ENCODE measurements around the gene RC3H2.

The RC3H2 gene

DNA sequence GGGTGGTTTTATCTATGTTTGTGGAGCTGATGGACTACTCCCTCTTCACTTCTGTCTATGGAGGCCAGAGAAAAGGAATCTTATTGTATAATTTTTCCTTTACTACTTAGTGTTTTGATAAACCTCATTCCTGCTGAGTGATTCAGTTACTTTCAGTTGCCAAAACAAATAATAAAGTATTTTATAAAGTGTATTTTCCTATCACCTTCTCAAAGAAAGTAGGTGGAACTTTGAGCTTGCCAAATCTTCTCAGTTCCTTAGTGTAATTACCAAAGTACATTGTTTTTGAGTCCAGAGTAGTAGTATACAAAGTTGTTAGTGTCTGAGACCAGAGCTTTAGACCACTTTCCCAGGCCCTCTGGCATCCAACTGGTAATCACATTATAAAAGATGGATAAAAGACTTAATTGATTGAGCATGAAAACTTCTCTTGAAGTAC lies 49.1 kb upstream of the RC3H2 start:
- 0 out of 2 replicates have a peak, but pooled peaks cover 2% of the 10 kb centered on the region for H3K4me1 ChIP-seq (ENCODE audit: control insufficient read depth, insufficient read depth, low read length)
- H3K4me3 ChIP-seq (ENCODE audit: low read depth, low read length): no peak overlapping the region
- ChIA-PET POLR2A (interaction anchor here (5.2 kb wide), 1 partner anchor 14 kb away, joined by 24 read pairs; the partner anchor contains the start of gene RABGAP1), CTCF (interaction anchor here (0.6 kb wide), 1 partner anchor 9 kb away, joined by 3 read pairs; no protein-coding TSS in a partner anchor)
- peaks cover 3 to 5% of the 10 kb centered on the region in 2 experiments; a peak in 2 of 3 replicates for H3K36me3 ChIP-seq (ENCODE audit: control insufficient read depth in 2 of 2, insufficient read depth in 1 of 2, low read length in 2 of 2)
- TF ChIP-seq, protein P1, sequence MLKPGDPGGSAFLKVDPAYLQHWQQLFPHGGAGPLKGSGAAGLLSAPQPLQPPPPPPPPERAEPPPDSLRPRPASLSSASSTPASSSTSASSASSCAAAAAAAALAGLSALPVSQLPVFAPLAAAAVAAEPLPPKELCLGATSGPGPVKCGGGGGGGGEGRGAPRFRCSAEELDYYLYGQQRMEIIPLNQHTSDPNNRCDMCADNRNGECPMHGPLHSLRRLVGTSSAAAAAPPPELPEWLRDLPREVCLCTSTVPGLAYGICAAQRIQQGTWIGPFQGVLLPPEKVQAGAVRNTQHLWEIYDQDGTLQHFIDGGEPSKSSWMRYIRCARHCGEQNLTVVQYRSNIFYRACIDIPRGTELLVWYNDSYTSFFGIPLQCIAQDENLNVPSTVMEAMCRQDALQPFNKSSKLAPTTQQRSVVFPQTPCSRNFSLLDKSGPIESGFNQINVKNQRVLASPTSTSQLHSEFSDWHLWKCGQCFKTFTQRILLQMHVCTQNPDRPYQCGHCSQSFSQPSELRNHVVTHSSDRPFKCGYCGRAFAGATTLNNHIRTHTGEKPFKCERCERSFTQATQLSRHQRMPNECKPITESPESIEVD (tag by site-specific recombination; IDR thresholded peaks at IDR 0.05): peak; percentile 10; the same call in 1 of the 2 replicates
- no peak for TF ChIP-seq TCF7L2 (IDR thresholded peaks at IDR 0.05; ENCODE audit: borderline replicate concordance, low read depth, low read length)
- no peaks in the 10 kb centered on the region for H3K9me3 ChIP-seq (ENCODE audit: control insufficient read depth, insufficient read depth, low read depth, low read length)
- H3K27ac ChIP-seq (ENCODE audit: extremely low read depth, low read depth, low read length): no peak overlapping the region

DNA sequence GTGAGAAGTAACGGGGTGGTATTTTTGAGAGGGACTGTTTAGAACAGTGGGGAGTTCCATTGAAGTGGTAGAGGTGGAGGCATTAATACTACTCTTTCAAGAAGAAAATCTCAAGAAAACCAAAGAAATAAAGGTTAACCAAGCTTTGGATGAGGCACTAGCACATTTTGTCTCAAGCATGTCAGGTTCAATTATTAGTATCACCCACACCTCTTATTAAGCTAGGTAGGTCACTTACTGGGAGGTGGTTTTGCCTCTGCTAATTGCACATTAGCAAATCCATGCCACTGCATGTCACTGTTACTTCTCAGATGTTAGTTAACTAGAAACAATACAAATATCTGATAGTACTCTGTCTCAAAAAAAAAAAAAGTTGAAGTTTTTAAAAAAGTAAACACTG lies 45.9 kb upstream of the RC3H2 start:
- Histone ChIP-seq H3K36me3 (ENCODE audit: control insufficient read depth in 2 of 2, insufficient read depth in 1 of 2, low read length in 2 of 2) (no peaks in the 10 kb centered on the region), H3K4me1 (ENCODE audit: control insufficient read depth, insufficient read depth, low read length) (0 out of 2 replicates have a peak, but pooled peaks cover 2% of the 10 kb centered on the region), H3K9me3 (ENCODE audit: control insufficient read depth, insufficient read depth, low read depth, low read length) (no peaks in the 10 kb centered on the region), H3K27ac (ENCODE audit: extremely low read depth, low read depth, low read length) (no peak overlapping the region), H3K4me3 (ENCODE audit: low read depth, low read length) (no peak overlapping the region)
- ChIA-PET POLR2A (interaction anchor here (0.7 to 1.2 kb wide), 2 partner anchors 10 to 57 kb away, joined by 3 to 4 read pairs; partner anchors contain the start of gene RABGAP1), CTCF (no interaction called here)
- TF ChIP-seq ZSCAN23 (tag by site-specific recombination; IDR thresholded peaks at IDR 0.05): no peak
- no peak for TF ChIP-seq WT1 (tag by site-specific recombination; IDR thresholded peaks at IDR 0.05)
- no peak for TF ChIP-seq SCRT2 (tag by site-specific recombination; IDR thresholded peaks at IDR 0.05)
- no peak for TF ChIP-seq SP7 (tag by site-specific recombination; IDR thresholded peaks at IDR 0.05)
- TF ChIP-seq ZNF24 (tag by site-specific recombination; IDR thresholded peaks at IDR 0.05): no peak
- TF ChIP-seq, protein P1 (tag by site-specific recombination; IDR thresholded peaks at IDR 0.05): no peak
- no peak for TF ChIP-seq ZBTB21 (tag by site-specific recombination; IDR thresholded peaks at IDR 0.05)
- no peak for TF ChIP-seq ZBTB8A (tag by site-specific recombination; IDR thresholded peaks at IDR 0.05)
- no peak for TF ChIP-seq RBAK (tag by site-specific recombination; IDR thresholded peaks at IDR 0.05)
- TF ChIP-seq ZNF266 (tag by site-specific recombination; IDR thresholded peaks at IDR 0.05; ENCODE audit: low read depth): no peak
- TF ChIP-seq ZBTB17 (tag by site-specific recombination; IDR thresholded peaks at IDR 0.05): no peak
- no peak for TF ChIP-seq ZNF621 (tag by site-specific recombination; IDR thresholded peaks at IDR 0.05)
- TF ChIP-seq HOXD13 (CRISPR knock-in tag; IDR thresholded peaks at IDR 0.05; ENCODE audit: borderline replicate concordance): no peak
- TF ChIP-seq, protein P2, sequence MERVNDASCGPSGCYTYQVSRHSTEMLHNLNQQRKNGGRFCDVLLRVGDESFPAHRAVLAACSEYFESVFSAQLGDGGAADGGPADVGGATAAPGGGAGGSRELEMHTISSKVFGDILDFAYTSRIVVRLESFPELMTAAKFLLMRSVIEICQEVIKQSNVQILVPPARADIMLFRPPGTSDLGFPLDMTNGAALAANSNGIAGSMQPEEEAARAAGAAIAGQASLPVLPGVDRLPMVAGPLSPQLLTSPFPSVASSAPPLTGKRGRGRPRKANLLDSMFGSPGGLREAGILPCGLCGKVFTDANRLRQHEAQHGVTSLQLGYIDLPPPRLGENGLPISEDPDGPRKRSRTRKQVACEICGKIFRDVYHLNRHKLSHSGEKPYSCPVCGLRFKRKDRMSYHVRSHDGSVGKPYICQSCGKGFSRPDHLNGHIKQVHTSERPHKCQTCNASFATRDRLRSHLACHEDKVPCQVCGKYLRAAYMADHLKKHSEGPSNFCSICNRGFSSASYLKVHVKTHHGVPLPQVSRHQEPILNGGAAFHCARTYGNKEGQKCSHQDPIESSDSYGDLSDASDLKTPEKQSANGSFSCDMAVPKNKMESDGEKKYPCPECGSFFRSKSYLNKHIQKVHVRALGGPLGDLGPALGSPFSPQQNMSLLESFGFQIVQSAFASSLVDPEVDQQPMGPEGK (tag by site-specific recombination; IDR thresholded peaks at IDR 0.05): no peak

DNA sequence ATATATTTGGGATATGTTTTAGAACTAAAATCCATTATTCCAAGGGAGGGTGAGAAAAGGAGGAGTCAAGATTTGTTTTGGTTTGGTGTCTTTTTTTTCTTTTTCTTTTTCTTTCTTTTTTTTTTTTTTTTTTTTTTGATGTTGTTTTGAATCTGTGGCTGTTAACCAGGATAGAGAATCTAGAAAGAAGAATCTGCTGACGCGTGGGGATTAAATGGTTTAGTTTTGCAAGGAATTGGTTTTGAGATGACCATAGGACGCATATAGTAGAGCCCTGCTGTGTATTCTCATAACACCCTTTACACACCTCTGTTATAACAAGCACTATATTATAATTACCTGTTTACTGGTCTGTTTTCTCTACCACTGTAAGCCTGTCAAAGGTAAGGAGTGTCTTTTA lies 45.1 kb upstream of the RC3H2 start:
- 0 out of 2 replicates have a peak, but pooled peaks cover 2% of the 10 kb centered on the region for H3K4me1 ChIP-seq (ENCODE audit: control insufficient read depth, insufficient read depth, low read length)
- POLR2A ChIA-PET: interaction anchor here (1.2 kb wide), 1 partner anchor 10 kb away, joined by 4 read pairs; the partner anchor contains the start of gene RABGAP1
- no peak overlapping the region for H3K4me3 ChIP-seq (ENCODE audit: low read depth, low read length)
- no peaks in the 10 kb centered on the region for H3K36me3 ChIP-seq (ENCODE audit: control insufficient read depth in 2 of 2, insufficient read depth in 1 of 2, low read length in 2 of 2)
- H3K9me3 ChIP-seq (ENCODE audit: control insufficient read depth, insufficient read depth, low read depth, low read length): no peaks in the 10 kb centered on the region
- CTCF ChIA-PET: no interaction called here
- no peak overlapping the region for H3K27ac ChIP-seq (ENCODE audit: extremely low read depth, low read depth, low read length)
- TF ChIP-seq SALL2 (tag by site-specific recombination; IDR thresholded peaks at IDR 0.05; ENCODE audit: borderline replicate concordance) (no peak), TCF7L2 (IDR thresholded peaks at IDR 0.05; ENCODE audit: borderline replicate concordance, low read depth, low read length) (no peak), ZNF416 (tag by site-specific recombination; IDR thresholded peaks at IDR 0.05) (no peak), SCRT2 (tag by site-specific recombination; IDR thresholded peaks at IDR 0.05) (no peak), SCRT1 (tag by site-specific recombination; IDR thresholded peaks at IDR 0.05; ENCODE audit: borderline replicate concordance) (no peak), ZNF843 (tag by site-specific recombination; IDR thresholded peaks at IDR 0.05) (no peak), ZNF600 (tag by site-specific recombination; IDR thresholded peaks at IDR 0.05) (no peak)
- TF ChIP-seq, protein P3, sequence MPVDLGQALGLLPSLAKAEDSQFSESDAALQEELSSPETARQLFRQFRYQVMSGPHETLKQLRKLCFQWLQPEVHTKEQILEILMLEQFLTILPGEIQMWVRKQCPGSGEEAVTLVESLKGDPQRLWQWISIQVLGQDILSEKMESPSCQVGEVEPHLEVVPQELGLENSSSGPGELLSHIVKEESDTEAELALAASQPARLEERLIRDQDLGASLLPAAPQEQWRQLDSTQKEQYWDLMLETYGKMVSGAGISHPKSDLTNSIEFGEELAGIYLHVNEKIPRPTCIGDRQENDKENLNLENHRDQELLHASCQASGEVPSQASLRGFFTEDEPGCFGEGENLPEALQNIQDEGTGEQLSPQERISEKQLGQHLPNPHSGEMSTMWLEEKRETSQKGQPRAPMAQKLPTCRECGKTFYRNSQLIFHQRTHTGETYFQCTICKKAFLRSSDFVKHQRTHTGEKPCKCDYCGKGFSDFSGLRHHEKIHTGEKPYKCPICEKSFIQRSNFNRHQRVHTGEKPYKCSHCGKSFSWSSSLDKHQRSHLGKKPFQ (tag by site-specific recombination; IDR thresholded peaks at IDR 0.05): no peak
- TF ChIP-seq, protein P4, sequence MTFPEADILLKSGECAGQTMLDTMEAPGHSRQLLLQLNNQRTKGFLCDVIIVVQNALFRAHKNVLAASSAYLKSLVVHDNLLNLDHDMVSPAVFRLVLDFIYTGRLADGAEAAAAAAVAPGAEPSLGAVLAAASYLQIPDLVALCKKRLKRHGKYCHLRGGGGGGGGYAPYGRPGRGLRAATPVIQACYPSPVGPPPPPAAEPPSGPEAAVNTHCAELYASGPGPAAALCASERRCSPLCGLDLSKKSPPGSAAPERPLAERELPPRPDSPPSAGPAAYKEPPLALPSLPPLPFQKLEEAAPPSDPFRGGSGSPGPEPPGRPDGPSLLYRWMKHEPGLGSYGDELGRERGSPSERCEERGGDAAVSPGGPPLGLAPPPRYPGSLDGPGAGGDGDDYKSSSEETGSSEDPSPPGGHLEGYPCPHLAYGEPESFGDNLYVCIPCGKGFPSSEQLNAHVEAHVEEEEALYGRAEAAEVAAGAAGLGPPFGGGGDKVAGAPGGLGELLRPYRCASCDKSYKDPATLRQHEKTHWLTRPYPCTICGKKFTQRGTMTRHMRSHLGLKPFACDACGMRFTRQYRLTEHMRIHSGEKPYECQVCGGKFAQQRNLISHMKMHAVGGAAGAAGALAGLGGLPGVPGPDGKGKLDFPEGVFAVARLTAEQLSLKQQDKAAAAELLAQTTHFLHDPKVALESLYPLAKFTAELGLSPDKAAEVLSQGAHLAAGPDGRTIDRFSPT (tag by site-specific recombination; IDR thresholded peaks at IDR 0.05): no peak
